ENCODE data around the gene ESRRA. TPM values are rescaled to one million over a fixed set of nuclear protein-coding genes. Genes with fewer than 3 reads are reported as not detected.

Gene ESRRA
- total RNA-seq, 1 donor = 28.6 TPM

DNA sequence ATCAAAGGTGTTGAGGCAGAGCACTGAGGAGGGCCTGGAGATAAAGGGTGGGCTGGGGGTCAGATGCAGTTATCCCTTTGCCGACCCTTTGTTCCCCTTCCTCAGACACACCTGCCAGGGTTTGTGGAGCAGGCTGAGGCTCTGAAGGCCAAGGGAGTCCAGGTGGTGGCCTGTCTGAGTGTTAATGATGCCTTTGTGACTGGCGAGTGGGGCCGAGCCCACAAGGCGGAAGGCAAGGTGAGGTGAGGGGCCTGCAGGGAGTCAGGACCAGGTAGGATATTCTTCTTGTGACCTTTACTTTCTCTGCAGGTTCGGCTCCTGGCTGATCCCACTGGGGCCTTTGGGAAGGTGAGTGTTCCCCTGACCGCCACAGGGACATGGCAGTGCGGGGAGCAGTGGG lies 15.2 kb downstream of the ESRRA start:
- H3K4me3 ChIP-seq (ENCODE audit: insufficient read depth, low read length) = no peak overlapping the region
- no peak overlapping the region for H3K27ac ChIP-seq (ENCODE audit: low read depth, low read length)
- H3K27me3 ChIP-seq (ENCODE audit: insufficient read depth, low read length) = no peaks in the 10 kb centered on the region
- peaks cover 11% of the 10 kb centered on the region for H3K4me1 ChIP-seq (ENCODE audit: insufficient read depth, low read length)
- no peak overlapping the region for H2AFZ ChIP-seq (ENCODE audit: low read length)
- H3K36me3 ChIP-seq (ENCODE audit: insufficient read depth, low read length) = peaks cover 22% of the 10 kb centered on the region
- H3K4me2 ChIP-seq (ENCODE audit: insufficient read depth, low read length) = no peak overlapping the region
- H3K9me3 ChIP-seq (ENCODE audit: low read depth, low read length) = no peaks in the 10 kb centered on the region
- H3K79me2 ChIP-seq (ENCODE audit: insufficient read depth, low read length) = peaks cover 26% of the 10 kb centered on the region
- H4K20me1 ChIP-seq (ENCODE audit: insufficient read depth, low read length) = peaks cover 7% of the 10 kb centered on the region
- TF ChIP-seq, protein P1, sequence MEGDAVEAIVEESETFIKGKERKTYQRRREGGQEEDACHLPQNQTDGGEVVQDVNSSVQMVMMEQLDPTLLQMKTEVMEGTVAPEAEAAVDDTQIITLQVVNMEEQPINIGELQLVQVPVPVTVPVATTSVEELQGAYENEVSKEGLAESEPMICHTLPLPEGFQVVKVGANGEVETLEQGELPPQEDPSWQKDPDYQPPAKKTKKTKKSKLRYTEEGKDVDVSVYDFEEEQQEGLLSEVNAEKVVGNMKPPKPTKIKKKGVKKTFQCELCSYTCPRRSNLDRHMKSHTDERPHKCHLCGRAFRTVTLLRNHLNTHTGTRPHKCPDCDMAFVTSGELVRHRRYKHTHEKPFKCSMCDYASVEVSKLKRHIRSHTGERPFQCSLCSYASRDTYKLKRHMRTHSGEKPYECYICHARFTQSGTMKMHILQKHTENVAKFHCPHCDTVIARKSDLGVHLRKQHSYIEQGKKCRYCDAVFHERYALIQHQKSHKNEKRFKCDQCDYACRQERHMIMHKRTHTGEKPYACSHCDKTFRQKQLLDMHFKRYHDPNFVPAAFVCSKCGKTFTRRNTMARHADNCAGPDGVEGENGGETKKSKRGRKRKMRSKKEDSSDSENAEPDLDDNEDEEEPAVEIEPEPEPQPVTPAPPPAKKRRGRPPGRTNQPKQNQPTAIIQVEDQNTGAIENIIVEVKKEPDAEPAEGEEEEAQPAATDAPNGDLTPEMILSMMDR (IDR thresholded peaks at IDR 0.05; ENCODE audit: extremely low read depth, low read depth, low read length) = no peak
- peak; percentile 67 for DNase-seq (ENCODE audit: insufficient read length, low spot score, missing footprints)

DNA sequence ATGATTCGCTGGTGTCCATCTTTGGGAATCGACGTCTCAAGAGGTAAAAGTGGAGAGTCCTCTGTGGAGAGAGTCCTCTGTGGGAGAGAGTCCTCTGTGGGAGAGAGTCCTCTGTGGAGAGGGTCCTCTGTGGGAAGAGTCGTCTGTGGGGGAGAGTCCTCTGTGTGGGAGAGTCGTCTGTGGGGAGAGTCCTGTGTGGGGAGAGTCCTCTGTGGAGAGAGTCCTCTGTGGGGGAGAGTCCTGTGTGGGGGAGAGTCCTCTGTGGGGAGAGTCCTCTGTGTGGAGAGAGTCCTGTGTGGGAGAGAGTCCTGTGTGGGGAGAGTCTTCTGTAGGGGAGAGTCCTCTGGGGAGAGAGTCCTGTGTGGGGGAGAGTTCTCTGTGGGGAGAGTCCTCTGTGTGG lies 15.7 kb downstream of the ESRRA start:
- TF ChIP-seq, protein P1 (IDR thresholded peaks at IDR 0.05; ENCODE audit: extremely low read depth, low read depth, low read length) = no peak
- Histone ChIP-seq H3K27ac (ENCODE audit: low read depth, low read length) (no peak overlapping the region), H3K79me2 (ENCODE audit: insufficient read depth, low read length) (peaks cover 25% of the 10 kb centered on the region), H3K36me3 (ENCODE audit: insufficient read depth, low read length) (peaks cover 21% of the 10 kb centered on the region), H3K4me3 (ENCODE audit: insufficient read depth, low read length) (no peak overlapping the region), H3K4me2 (ENCODE audit: insufficient read depth, low read length) (no peak overlapping the region), H4K20me1 (ENCODE audit: insufficient read depth, low read length) (peaks cover 7% of the 10 kb centered on the region), H3K27me3 (ENCODE audit: insufficient read depth, low read length) (no peaks in the 10 kb centered on the region), H3K9me3 (ENCODE audit: low read depth, low read length) (no peaks in the 10 kb centered on the region), H3K4me1 (ENCODE audit: insufficient read depth, low read length) (peaks cover 11% of the 10 kb centered on the region), H2AFZ (ENCODE audit: low read length) (no peak overlapping the region)
- peak; percentile 22 for DNase-seq (ENCODE audit: insufficient read length, low spot score, missing footprints)

DNA sequence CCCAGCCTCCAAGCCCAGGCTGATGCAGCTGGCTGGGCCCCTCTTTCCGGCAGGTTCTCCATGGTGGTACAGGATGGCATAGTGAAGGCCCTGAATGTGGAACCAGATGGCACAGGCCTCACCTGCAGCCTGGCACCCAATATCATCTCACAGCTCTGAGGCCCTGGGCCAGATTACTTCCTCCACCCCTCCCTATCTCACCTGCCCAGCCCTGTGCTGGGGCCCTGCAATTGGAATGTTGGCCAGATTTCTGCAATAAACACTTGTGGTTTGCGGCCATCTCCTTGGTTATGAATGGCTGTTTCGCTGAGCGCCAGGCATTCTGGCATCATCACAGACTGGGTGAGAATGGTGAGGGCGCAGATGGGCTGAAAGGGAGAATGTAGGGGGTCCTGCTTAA lies 16.2 kb downstream of the ESRRA start:
- TF ChIP-seq, protein P1 (IDR thresholded peaks at IDR 0.05; ENCODE audit: extremely low read depth, low read depth, low read length) = no peak
- Histone ChIP-seq H4K20me1 (ENCODE audit: insufficient read depth, low read length) (peaks cover 7% of the 10 kb centered on the region), H3K79me2 (ENCODE audit: insufficient read depth, low read length) (peaks cover 22% of the 10 kb centered on the region), H3K9me3 (ENCODE audit: low read depth, low read length) (no peaks in the 10 kb centered on the region), H3K27ac (ENCODE audit: low read depth, low read length) (no peak overlapping the region), H3K27me3 (ENCODE audit: insufficient read depth, low read length) (no peaks in the 10 kb centered on the region), H3K36me3 (ENCODE audit: insufficient read depth, low read length) (peaks cover 17% of the 10 kb centered on the region), H3K4me1 (ENCODE audit: insufficient read depth, low read length) (peaks cover 11% of the 10 kb centered on the region), H3K4me2 (ENCODE audit: insufficient read depth, low read length) (no peak overlapping the region), H3K4me3 (ENCODE audit: insufficient read depth, low read length) (no peak overlapping the region), H2AFZ (ENCODE audit: low read length) (no peak overlapping the region)
- DNase-seq (ENCODE audit: insufficient read length, low spot score, missing footprints) = peak; percentile 62

DNA sequence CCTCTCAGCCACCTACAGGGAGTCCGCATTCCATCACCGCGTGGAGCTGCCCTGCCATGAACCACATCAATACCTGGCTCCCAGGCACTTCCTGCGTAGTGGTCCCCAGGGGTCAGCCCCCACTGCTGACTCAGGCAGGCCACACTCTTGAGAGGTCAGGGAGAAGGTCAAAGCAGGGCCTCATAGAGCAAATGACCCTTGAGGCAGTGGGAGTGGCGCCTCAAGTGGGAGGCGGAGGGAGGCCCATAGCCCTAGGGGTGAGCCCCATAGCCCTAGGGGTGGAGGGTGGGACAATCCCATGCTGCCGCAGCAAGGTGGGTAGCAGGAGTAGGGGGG lies 17.6 kb downstream of the ESRRA start:
- Histone ChIP-seq H3K79me2 (ENCODE audit: insufficient read depth, low read length) (peaks cover 15% of the 10 kb centered on the region), H3K4me1 (ENCODE audit: insufficient read depth, low read length) (peaks cover 6% of the 10 kb centered on the region), H4K20me1 (ENCODE audit: insufficient read depth, low read length) (peaks cover 7% of the 10 kb centered on the region), H3K4me2 (ENCODE audit: insufficient read depth, low read length) (no peak overlapping the region), H3K4me3 (ENCODE audit: insufficient read depth, low read length) (no peak overlapping the region), H3K9me3 (ENCODE audit: low read depth, low read length) (no peaks in the 10 kb centered on the region), H3K36me3 (ENCODE audit: insufficient read depth, low read length) (peaks cover 17% of the 10 kb centered on the region), H3K27me3 (ENCODE audit: insufficient read depth, low read length) (no peaks in the 10 kb centered on the region), H3K27ac (ENCODE audit: low read depth, low read length) (no peak overlapping the region), H2AFZ (ENCODE audit: low read length) (no peak overlapping the region)
- peak; percentile 18 for DNase-seq (ENCODE audit: insufficient read length, low spot score, missing footprints)
- TF ChIP-seq, protein P1 (IDR thresholded peaks at IDR 0.05; ENCODE audit: extremely low read depth, low read depth, low read length) = no peak

Measured in osteoblast (primary cell).